Activated naive CD4-positive, alpha-beta T cell treated with anti-CD3 and anti-CD28 coated beads for 36 hours (primary cell): ENCODE measurements around the gene RELN. TPM values are rescaled to one million over a fixed set of nuclear protein-coding genes. Genes with fewer than 3 reads are reported as not detected.

Source experiments
- CTCF ChIA-PET: fragments of 350-600 bp; sonication (Branson Sonifier 250); formaldehyde crosslinking; loops from one replicate; lab custom pipeline; 2021; ENCODE audit warnings: antibody characterized with exemption; lab: Charles Lee
- DNase-seq: peaks from one replicate; pipeline ENCODE4 v3.0.0-alpha.2; 2020
- H3K27ac Mint-ChIP-seq: one replicate; pipeline ENCODE4 v1.8.0; 2021; ENCODE audit warnings: mild to moderate bottlenecking, mixed read lengths
- H3K27me3 Mint-ChIP-seq: one replicate; pipeline ENCODE4 v1.8.0; 2021; ENCODE audit warnings: low read depth, mixed read lengths
- H3K36me3 Mint-ChIP-seq: one replicate; pipeline ENCODE4 v1.8.0; 2021; ENCODE audit warnings: low read depth, mixed read lengths
- H3K4me1 Mint-ChIP-seq: one replicate; pipeline ENCODE4 v1.8.0; 2021; ENCODE audit warnings: low read depth, mixed read lengths
- H3K4me3 Mint-ChIP-seq: one replicate; pipeline ENCODE4 v1.8.0; 2021; ENCODE audit warnings: mild to moderate bottlenecking, moderate library complexity, mixed read lengths
- H3K9me3 Mint-ChIP-seq: one replicate; pipeline ENCODE4 v1.8.0; 2021; ENCODE audit warnings: mixed read lengths
- intact Hi-C: fragments of 100-400 bp; cut with micrococcal nuclease; formaldehyde crosslinking; loops from one replicate; pipeline ENCODE4 v1.15.1; 2023
- total RNA-seq, 2 experiments: library from RNA; stranded (reverse); gene quantifications; one replicate each; pipeline ENCODE4 v1.2.3, GENCODE V29; 2021

The RELN gene
- total RNA-seq, 2 experiments from 2014 or later, result not detected

DNA sequence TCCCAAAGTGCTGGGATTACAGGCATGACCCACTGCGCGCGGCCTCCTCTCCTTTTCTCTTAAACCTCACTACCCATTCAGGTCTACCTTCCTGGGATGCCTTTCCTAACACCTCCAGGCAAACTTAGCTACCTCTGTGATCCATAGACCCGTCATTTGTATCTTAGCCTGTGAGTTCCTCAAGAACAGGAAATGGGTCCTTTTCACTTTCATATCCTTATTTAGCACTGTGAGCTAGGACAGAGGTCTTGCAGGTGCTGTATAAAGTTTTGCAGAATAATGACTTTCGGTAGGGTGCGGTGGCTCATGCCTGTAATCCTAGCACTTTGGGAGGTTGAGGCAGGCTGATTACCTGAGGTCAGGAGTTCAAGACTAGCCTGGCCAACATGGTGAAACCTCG lies 215.7 kb downstream of the RELN start:
- Mint-ChIP-seq H3K36me3 (no peaks in the 10 kb centered on the region), H3K27ac (no peak overlapping the region), H3K4me3 (no peak overlapping the region), H3K9me3 (no peaks in the 10 kb centered on the region), H3K4me1 (no peaks in the 10 kb centered on the region), H3K27me3 (peaks cover 8% of the 10 kb centered on the region)
- intact Hi-C loops, result no loop called here
- CTCF ChIA-PET, result no interaction called here
- no peak for DNase-seq

DNA sequence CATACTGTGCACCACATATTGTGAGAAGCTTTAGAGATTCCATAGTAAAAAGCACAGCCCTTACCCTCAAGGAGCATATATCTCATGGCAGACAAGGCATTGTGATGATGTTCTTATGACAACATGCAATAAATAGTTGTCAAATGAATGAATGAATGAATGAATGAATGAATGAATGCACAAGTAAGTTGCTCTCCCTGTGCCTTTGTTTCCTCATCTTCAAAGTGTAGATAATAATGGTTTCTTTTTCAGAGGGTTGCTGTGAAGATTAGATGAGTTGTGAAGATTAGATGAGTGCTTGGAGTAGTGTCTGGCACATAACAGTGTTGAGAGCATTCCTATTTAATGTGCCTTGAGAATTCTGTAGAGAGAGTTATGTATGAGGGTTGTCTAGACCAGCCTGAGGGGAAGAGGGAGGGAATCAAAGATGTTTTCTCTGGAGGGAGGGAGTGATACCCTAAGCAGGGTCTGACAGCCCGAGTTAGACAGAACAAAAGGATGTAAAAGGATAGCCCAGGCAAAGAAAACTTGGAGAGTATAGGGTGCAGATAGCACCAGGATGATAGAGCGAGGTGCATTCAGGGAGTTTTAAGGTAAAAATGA lies 217.2 kb downstream of the RELN start:
- no peaks in the 10 kb centered on the region for H3K9me3 Mint-ChIP-seq

DNA sequence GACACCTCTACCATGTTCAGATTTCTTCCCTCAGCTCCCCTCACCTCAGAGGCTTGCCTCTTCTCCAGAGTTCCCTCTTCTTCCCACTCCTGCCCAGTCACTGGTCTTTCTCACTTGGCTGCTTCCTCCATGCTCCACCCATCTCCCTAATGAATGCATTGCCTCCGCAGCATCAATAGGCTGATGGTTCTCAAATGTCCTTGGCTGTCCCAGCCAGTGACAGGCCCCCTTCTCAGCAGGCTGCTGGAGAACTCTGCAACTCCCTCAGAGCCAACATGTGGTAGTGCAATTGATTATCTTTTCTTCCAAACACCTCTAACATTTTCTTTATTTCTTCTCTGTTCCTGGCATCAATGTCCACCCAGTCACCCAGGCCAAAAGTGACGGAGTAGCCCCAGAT lies 218.2 kb downstream of the RELN start:
- no peak for DNase-seq
- Mint-ChIP-seq H3K9me3 (no peaks in the 10 kb centered on the region), H3K4me1 (no peaks in the 10 kb centered on the region), H3K4me3 (no peak overlapping the region), H3K36me3 (no peaks in the 10 kb centered on the region), H3K27ac (no peak overlapping the region), H3K27me3 (peaks cover 8% of the 10 kb centered on the region)
- CTCF ChIA-PET, result no interaction called here
- intact Hi-C loops, result no loop called here

More for the DNA sequence above, 217.2 kb downstream of the RELN start:
- Mint-ChIP-seq H3K4me1 (no peaks in the 10 kb centered on the region), H3K4me3 (no peak overlapping the region), H3K36me3 (no peaks in the 10 kb centered on the region), H3K27ac (no peak overlapping the region), H3K27me3 (peaks cover 8% of the 10 kb centered on the region)
- intact Hi-C loops, result no loop called here
- no peak for DNase-seq
- CTCF ChIA-PET, result no interaction called here

DNA sequence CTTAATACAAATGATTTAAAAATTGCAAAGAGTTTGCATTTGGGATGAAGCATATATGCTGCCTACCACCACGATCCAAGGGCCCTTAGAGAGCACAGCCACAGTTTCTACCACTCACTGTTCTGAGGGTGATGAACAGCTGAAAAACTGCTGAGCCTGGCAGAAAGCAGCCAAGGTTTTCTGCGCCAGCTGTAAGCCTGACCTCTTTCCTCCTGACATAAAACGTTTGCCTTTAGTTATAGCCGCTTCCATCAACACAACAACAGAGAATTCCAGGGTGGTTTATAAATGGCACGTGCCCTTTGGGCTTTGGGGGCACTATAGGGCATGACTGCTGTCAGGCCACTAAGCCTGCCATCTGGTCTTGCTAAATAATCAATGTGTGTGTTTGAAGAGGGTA lies 222.8 kb downstream of the RELN start:
- no peak overlapping the region for H3K4me3 Mint-ChIP-seq
- H3K4me1 Mint-ChIP-seq, result no peaks in the 10 kb centered on the region
- H3K9me3 Mint-ChIP-seq, result no peaks in the 10 kb centered on the region
- intact Hi-C loops, result no loop called here
- DNase-seq, result no peak
- peaks cover 5% of the 10 kb centered on the region for H3K27me3 Mint-ChIP-seq
- CTCF ChIA-PET, result no interaction called here
- H3K27ac Mint-ChIP-seq, result no peak overlapping the region
- no peaks in the 10 kb centered on the region for H3K36me3 Mint-ChIP-seq

DNA sequence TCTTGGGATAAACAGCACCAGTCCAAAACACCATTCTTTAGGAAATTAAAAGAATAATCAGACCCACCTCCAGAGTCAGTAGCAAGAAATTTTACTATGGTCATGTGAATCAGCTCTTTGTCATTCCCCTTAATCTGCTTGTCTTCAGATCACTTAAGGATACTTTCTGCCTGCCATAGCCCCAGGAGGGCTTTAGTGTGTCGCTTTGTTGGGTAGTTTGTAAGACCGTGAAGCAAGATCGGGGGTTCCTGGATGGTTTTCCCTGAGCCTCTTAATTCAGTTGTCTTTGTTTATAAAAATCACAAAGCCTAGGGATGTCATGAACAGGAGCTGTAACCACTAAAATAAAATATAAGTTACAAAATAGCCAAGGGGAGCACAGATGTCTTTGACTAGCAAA lies 223.6 kb downstream of the RELN start:
- intact Hi-C loops, result no loop called here
- H3K36me3 Mint-ChIP-seq, result no peaks in the 10 kb centered on the region
- no peaks in the 10 kb centered on the region for H3K9me3 Mint-ChIP-seq
- CTCF ChIA-PET, result no interaction called here
- H3K4me3 Mint-ChIP-seq, result no peak overlapping the region
- no peaks in the 10 kb centered on the region for H3K4me1 Mint-ChIP-seq
- DNase-seq, result no peak
- H3K27ac Mint-ChIP-seq, result no peak overlapping the region
- peaks cover 6% of the 10 kb centered on the region for H3K27me3 Mint-ChIP-seq

DNA sequence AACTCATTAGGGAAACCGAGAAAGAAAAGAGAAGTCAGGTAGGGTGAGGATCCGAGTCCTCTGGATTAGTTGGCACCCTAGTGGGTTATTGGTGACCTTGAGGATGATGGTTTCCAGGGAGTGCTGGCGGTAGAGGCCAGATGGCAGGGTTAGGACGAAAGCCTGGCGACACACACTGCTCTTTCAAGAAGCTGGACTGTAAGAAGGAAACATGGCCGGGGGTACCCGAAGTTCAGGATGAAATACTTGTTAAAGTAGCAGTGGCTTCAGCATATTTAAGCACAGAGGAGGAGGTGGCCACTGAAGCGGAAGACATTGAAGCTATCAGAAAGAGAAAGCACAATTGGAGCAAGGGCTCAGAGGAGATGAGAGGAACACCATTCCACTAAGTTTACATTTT lies 224.6 kb downstream of the RELN start:
- intact Hi-C loops, result no loop called here
- Mint-ChIP-seq H3K4me3 (no peak overlapping the region), H3K4me1 (no peaks in the 10 kb centered on the region), H3K9me3 (no peaks in the 10 kb centered on the region), H3K36me3 (no peaks in the 10 kb centered on the region), H3K27me3 (peaks cover 6% of the 10 kb centered on the region), H3K27ac (no peak overlapping the region)
- DNase-seq, result no peak
- CTCF ChIA-PET, result no interaction called here

DNA sequence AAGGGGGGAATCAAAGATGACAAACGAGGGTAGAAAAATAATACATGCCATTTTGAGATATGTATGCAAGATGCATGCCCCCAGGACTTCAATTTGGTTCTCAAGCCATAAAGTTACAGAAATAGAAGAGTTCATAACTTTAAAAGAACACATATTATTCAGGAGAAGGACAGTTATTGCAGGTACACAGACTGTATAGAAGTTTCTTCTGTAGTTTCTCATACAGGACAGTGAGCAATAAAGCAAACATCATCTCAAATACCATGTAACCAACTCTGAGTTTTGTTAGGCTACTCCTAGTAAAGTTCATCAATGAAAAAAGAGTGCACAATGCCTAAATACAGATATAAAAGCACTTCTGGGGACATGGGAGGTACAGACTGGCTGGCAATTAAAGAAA lies 226.6 kb downstream of the RELN start:
- H3K27ac Mint-ChIP-seq, result no peak overlapping the region
- peaks cover 4% of the 10 kb centered on the region for H3K27me3 Mint-ChIP-seq
- intact Hi-C loops, result no loop called here
- H3K36me3 Mint-ChIP-seq, result no peaks in the 10 kb centered on the region
- no peak overlapping the region for H3K4me3 Mint-ChIP-seq
- H3K4me1 Mint-ChIP-seq, result no peaks in the 10 kb centered on the region
- DNase-seq, result no peak
- CTCF ChIA-PET, result no interaction called here
- no peaks in the 10 kb centered on the region for H3K9me3 Mint-ChIP-seq

DNA sequence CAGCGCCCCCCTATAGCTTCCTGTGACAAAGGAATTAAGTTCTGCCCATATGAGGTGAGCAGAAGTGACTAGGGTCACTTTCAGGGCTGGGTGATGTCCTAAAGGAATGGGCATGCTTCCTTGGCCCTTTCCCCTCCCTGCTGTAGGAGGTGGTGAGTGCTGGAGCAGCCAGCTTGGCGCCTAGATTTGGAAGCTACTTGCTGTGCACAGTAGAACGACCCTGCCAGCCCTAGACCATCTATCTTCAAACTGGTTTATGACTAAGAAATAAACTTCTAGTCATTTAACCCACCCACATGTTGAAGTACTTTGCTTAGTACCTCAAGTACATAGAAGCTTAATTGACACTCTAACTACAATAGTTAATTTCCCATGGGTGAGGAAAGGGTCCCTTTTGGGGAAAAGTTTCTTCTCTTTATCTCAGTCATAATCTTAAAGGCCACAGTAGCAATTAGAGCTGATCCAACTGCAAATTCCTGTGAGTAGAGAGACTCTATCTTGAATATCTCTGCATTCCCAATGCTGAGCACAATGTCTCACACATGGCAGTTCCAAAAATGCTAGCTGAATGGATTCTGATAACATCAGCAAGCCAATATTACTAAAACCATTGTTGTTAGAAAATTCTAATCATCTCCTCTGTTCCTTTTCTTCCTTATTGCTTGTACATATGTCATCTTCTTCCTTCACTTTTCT lies 227.2 kb downstream of the RELN start:
- CTCF ChIA-PET, result no interaction called here

DNA sequence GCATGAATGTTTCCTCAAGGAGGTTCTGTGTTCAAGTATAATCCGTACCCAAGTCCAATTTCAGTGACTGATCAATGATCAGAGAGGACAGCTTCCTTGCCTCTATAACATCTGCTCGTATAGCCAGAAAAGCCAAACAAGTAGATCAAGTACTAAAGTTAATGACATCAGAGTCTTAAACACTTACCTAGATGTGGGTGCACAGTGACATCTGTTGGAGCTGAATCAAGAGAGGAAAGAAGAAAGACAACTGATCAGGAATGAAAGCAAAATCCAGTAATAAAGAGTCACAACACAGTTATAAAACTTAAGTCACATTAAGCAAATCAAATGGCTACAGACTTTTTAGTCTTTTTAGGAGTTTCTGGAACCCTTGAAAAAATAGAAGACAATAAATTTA lies 236.5 kb downstream of the RELN start:
- intact Hi-C loops, result no loop called here
- Mint-ChIP-seq H3K27me3 (peaks cover 2% of the 10 kb centered on the region), H3K36me3 (no peaks in the 10 kb centered on the region), H3K27ac (no peak overlapping the region), H3K4me3 (no peak overlapping the region), H3K9me3 (no peaks in the 10 kb centered on the region), H3K4me1 (no peaks in the 10 kb centered on the region)
- CTCF ChIA-PET, result no interaction called here
- no peak for DNase-seq

More for the DNA sequence above, 227.2 kb downstream of the RELN start:
- intact Hi-C loops, result no loop called here
- Mint-ChIP-seq H3K9me3 (no peaks in the 10 kb centered on the region), H3K27me3 (peaks cover 4% of the 10 kb centered on the region), H3K27ac (no peak overlapping the region), H3K4me3 (no peak overlapping the region), H3K4me1 (no peaks in the 10 kb centered on the region), H3K36me3 (no peaks in the 10 kb centered on the region)
- DNase-seq, result no peak

DNA sequence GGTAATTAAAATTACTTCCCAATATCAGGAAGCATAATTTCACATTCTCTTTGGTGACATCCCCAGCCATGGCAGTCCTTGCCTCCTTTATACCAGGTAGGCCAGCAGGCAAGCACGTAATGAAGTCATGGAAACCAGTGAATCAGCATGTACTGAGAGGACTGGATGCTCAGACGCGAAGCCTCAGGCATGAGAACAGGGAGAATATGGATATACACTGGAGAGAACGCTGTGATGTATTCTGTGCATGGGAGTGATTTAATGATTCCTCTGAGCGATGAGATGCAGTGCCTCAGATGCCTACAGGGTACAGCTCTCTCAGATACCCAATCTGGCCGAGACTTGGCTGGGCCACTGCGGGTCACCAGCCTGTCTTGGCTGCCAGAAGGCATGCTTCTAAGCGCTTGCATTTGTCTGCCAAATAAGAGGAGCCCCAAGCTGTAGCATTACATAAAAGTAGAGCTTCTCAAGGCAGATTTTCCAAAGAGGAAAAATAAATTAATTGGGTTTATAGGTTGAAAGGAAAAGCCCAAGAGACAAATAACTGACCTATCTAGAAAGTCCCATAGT lies 238.1 kb downstream of the RELN start:
- H3K27me3 Mint-ChIP-seq, result peaks cover 2% of the 10 kb centered on the region
- no peaks in the 10 kb centered on the region for H3K9me3 Mint-ChIP-seq
- H3K4me3 Mint-ChIP-seq, result no peak overlapping the region
- H3K36me3 Mint-ChIP-seq, result no peaks in the 10 kb centered on the region
- H3K4me1 Mint-ChIP-seq, result no peaks in the 10 kb centered on the region
- CTCF ChIA-PET, result no interaction called here
- no peak overlapping the region for H3K27ac Mint-ChIP-seq
- DNase-seq, result no peak
- intact Hi-C loops, result no loop called here

DNA sequence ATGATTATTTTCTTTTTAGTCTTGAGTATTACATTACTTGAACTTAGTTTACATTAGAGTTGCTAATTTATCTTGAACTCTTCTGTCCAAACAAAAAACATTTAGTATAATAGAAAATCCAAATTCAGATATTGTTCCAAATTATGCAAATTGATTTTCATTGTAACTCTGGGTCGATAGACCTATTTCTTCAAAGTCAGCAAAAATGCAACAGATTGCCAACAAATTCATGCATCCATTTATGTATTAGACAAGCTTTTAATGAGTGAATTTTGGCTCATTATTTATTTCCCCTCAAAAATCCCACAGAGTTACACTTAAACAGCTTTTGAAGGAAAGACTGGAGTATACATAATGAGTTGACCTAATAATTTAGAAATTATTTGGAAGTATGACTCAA lies 240.8 kb downstream of the RELN start:
- CTCF ChIA-PET, result interaction anchor here (0.7 kb wide), 1 partner anchor 19 kb away, joined by 3 read pairs; no protein-coding TSS in a partner anchor
- no peaks in the 10 kb centered on the region for H3K4me1 Mint-ChIP-seq

DNA sequence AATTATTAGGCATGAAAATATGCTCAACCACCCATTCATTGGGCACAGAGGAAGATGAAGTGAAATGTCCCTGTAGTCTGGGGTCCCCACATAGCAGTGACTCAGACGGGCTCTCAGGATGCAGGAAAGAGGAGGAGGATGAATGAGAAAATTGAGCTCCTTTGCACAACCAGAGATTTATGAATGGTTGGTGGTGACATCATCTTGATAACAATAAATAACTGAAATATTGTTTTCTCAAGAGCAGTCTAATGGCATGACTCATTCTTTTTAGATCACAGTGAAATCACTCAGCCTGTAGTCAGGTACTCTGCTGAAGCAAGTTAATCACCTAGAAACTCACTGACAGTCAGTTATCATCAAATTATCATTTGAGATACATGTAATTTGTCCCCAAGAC lies 254.1 kb downstream of the RELN start:
- H3K27ac Mint-ChIP-seq, result no peak overlapping the region
- no peaks in the 10 kb centered on the region for H3K36me3 Mint-ChIP-seq
- no peaks in the 10 kb centered on the region for H3K4me1 Mint-ChIP-seq
- peaks cover 10% of the 10 kb centered on the region for H3K27me3 Mint-ChIP-seq
- CTCF ChIA-PET, result no interaction called here
- no peak for DNase-seq
- intact Hi-C loops, result no loop called here
- no peaks in the 10 kb centered on the region for H3K9me3 Mint-ChIP-seq
- no peak overlapping the region for H3K4me3 Mint-ChIP-seq

More for the DNA sequence above, 240.8 kb downstream of the RELN start:
- intact Hi-C loops, result no loop called here
- DNase-seq, result no peak
- Mint-ChIP-seq H3K4me3 (no peak overlapping the region), H3K9me3 (no peaks in the 10 kb centered on the region), H3K27ac (no peak overlapping the region), H3K27me3 (peaks cover 2% of the 10 kb centered on the region), H3K36me3 (no peaks in the 10 kb centered on the region)

DNA sequence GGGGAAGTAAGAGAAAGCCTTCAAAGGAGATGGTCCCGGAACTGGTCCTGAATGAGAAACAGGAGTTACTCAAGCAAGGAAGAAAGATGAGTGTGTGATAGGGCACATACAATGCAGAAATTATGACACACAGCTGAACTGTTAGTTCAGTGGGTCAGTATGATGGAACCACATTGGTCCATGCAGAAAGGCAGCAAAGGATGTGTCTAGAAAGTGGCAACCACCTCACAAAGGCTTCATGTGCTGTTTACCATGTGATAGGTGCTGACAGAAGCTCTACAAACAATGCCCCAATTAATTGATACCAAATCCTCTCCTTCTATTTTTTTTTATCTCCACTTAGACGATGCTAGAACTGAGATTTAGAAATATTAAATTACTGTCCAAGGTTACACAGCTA lies 258.3 kb downstream of the RELN start:
- no peaks in the 10 kb centered on the region for H3K4me1 Mint-ChIP-seq

More for the DNA sequence above, 258.3 kb downstream of the RELN start:
- Mint-ChIP-seq H3K9me3 (no peaks in the 10 kb centered on the region), H3K36me3 (no peaks in the 10 kb centered on the region), H3K27me3 (peaks cover 2% of the 10 kb centered on the region), H3K27ac (no peak overlapping the region), H3K4me3 (no peak overlapping the region)
- CTCF ChIA-PET, result interaction anchor here (0.7 kb wide), 1 partner anchor 915 kb away, joined by 3 read pairs; no protein-coding TSS in a partner anchor
- intact Hi-C loops, result no loop called here
- DNase-seq, result no peak
